ENCODE measurements around the gene SLC37A1. TPM values are rescaled to one million over a fixed set of nuclear protein-coding genes. Genes with fewer than 3 reads are reported as not detected.

The SLC37A1 gene
- total RNA-seq (21.8 TPM), polyA plus RNA-seq (ENCODE audit: insufficient read depth, low read depth, low replicate concordance) (3.4 TPM)
- long read RNA-seq, donor 1 = 0 reads
- long read RNA-seq, donor 2, partial matches to known transcripts = 0 of 1 reads
- long read RNA-seq, donor 2, other reads (novel, unspliced or antisense) = 0 of 1 reads
- long read RNA-seq, donor 3, partial matches to known transcripts = 0 of 1 reads
- long read RNA-seq, donor 3, other reads (novel, unspliced or antisense) = 0 of 1 reads
- long read RNA-seq, donor 4 = 0 reads
- long read RNA-seq, donor 5 = 0 reads
- long read RNA-seq, donor 6 = 0 reads
- long read RNA-seq, donor 7, partial matches to known transcripts = 2 of 36 reads
- long read RNA-seq, donor 7, other reads (novel, unspliced or antisense) = 31 of 36 reads
- long read RNA-seq, donor 8 = 0 reads
- long read RNA-seq, donor 9 = 0 reads
- long read RNA-seq, donor 10, partial matches to known transcripts = 0 of 1 reads
- long read RNA-seq, donor 10, other reads (novel, unspliced or antisense) = 0 of 1 reads

DNA sequence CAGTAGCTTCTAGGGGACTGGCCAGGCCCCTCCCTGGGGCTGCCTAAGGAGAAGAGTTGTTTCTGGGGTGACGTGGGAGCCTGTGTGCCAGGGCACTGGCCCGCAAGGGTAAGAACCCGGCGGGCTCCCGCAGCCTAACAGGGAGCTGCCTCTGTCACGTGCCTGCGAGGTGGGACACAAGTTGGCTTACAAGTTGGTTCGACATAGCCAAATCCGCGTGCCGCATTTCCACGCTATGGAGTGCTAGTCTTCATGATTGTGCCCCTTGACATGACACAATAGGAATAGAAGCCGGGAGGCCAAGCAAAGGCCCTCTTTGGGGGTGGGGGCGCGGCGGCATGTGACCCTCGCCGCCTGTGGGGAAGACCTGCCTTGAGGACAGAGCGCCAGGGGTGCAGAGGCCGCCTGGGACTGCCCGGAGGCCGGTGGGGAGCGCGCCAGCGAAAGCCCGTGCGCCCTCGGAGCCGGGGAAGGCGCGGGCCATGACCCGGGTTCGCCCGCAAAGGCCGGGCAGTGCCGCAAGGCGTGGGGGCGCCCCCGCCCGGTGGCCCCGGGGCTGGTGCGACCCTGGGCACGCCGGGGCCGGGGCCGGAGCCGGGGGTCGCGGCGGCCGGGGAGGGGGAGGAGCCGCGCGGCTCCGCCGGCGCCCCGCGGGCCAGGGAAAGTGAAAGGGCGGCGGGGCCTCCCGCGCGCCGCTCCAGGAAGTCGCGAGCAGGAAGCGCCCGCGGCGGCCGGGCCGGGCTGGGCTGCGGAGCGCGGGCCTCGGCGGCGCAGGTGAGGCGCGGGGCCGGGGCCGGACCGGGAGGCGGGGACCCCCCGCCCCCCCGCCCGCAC is at the start of gene SLC37A1:
SLC37A1 (plus strand) TSS at position 702 of the 834 bp plus-strand sequence. CDS start 4,603 bp downstream, outside the sequence.
- no peak for FAIRE-seq
- Histone ChIP-seq H3K36me3 (ENCODE audit: control insufficient read depth in 2 of 3, insufficient read depth in 3 of 3, low read length in 3 of 3) (no peaks in the 10 kb centered on the region), H3K4me3 (ENCODE audit: low read length in 3 of 3) (peak within 1 kb of the TSS; percentile 42 to 66 (median 54)), H3K27me3 (ENCODE audit: control insufficient read depth, insufficient read depth, low read length) (no peaks in the 10 kb centered on the region), H3K4me1 (ENCODE audit: control insufficient read depth in 2 of 3, insufficient read depth in 2 of 3, low read depth in 1 of 3, low read length in 3 of 3) (peaks cover 0 to 6% (median 4%) of the 10 kb centered on the region in 3 donors), H3K9ac (ENCODE audit: low read length in 3 of 3) (peak within 1 kb of the TSS in 2 of 3 donors; percentile 72 to 87), H3K27ac (ENCODE audit: low read depth in 2 of 2, low read length in 2 of 2) (peak within 1 kb of the TSS in 1 of 2 donors; percentile 63), H3K9me3 (ENCODE audit: control insufficient read depth in 2 of 3, insufficient read depth in 1 of 3, low read length in 3 of 3) (no peaks in the 10 kb centered on the region)
- intact Hi-C loops (cut with DNase I) = no loop called here
- TF ChIP-seq, protein P1, sequence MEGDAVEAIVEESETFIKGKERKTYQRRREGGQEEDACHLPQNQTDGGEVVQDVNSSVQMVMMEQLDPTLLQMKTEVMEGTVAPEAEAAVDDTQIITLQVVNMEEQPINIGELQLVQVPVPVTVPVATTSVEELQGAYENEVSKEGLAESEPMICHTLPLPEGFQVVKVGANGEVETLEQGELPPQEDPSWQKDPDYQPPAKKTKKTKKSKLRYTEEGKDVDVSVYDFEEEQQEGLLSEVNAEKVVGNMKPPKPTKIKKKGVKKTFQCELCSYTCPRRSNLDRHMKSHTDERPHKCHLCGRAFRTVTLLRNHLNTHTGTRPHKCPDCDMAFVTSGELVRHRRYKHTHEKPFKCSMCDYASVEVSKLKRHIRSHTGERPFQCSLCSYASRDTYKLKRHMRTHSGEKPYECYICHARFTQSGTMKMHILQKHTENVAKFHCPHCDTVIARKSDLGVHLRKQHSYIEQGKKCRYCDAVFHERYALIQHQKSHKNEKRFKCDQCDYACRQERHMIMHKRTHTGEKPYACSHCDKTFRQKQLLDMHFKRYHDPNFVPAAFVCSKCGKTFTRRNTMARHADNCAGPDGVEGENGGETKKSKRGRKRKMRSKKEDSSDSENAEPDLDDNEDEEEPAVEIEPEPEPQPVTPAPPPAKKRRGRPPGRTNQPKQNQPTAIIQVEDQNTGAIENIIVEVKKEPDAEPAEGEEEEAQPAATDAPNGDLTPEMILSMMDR (IDR thresholded peaks at IDR 0.05; ENCODE audit: borderline replicate concordance, extremely low read depth, insufficient read depth) = no peak
- DNase-seq = peak in 2 of 5 donors; percentile 57 to 77

DNA sequence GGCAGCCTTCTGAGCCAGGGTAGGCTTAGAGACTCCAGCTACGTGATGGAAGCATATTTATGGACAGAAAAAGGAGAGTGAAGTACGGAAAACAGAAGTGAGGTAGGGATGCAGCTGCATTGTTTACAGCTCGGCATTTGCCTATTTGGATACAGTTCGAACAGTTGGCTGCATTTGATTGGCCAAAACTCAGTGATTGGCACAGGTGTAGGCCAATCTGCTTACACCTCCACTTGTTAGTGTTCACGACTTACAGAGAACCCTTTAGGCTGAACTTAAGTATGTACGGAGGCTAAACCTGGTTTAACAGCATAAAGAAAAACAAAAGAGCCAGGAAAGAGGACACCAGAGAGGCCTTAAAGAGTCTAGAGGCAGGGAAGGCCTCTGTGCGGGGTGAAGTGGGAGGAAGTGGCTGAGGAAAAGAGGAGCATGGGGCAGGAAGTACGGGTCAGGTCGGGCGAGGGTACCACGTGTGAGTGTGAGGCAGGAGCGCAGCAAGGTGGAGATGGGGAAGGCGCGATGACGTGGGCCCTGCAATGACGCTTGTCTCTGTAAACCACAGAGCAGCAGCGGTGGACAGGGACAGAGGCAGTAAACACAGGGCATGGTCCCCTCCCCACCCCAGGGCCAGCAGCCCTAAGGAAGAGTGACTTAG is 49.7 kb upstream of the SLC37A1 start:
- Histone ChIP-seq H3K9ac (ENCODE audit: low read length in 3 of 3) (no peak overlapping the region), H3K9me3 (ENCODE audit: control insufficient read depth in 2 of 3, insufficient read depth in 1 of 3, low read length in 3 of 3) (no peaks in the 10 kb centered on the region), H3K27me3 (ENCODE audit: control insufficient read depth, insufficient read depth, low read length) (no peaks in the 10 kb centered on the region), H3K36me3 (ENCODE audit: control insufficient read depth in 2 of 3, insufficient read depth in 3 of 3, low read length in 3 of 3) (no peaks in the 10 kb centered on the region), H3K27ac (ENCODE audit: low read depth in 2 of 2, low read length in 2 of 2) (no peak overlapping the region), H3K4me1 (ENCODE audit: control insufficient read depth in 2 of 3, insufficient read depth in 2 of 3, low read depth in 1 of 3, low read length in 3 of 3) (peaks cover 5 to 27% (median 24%) of the 10 kb centered on the region in 3 donors), H3K4me3 (ENCODE audit: low read length in 3 of 3) (no peak overlapping the region)
- FAIRE-seq = no peak
- peak in 4 of 5 donors; percentile 66 to 80 (median 68) for DNase-seq
- intact Hi-C loops (cut with DNase I) = no loop called here
- TF ChIP-seq, protein P1 (IDR thresholded peaks at IDR 0.05; ENCODE audit: borderline replicate concordance, extremely low read depth, insufficient read depth) = no peak

DNA sequence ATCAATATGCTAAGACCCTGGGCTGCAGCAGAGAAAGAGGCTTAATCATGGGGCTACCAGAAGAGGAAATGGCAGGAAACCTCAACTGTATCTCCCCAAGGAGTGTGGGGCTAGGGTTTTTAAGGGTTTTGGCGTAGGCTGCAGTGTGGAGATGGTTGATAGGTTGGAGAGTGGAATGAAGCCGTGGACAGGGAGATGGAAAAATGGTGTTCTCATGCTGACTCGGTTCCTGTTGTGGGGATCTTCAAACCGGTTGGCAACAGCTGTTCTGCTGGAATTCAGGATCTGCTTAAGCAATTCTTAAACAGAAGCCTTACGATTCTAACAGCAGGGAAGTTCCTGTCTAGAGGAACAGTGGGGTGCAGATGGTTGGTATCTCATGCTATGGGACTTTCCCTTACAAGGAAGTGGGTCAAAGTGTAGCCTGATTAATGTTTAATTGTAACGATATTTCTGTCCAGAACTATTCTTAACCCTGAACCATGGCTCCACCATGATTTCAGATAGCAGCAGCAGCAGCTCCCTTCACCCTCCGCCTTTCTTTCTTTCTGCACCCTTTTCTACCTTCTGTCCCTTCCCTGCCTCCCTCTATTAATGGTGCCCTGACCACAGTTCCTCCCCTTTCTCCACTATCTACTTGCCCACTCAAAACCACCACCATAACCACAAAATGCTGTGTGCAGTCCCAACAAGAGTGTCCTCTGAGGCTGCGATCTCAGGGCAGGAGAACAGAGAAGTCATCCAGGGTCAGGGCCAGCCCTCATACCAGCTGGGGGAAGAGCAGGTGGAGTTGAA is 48.4 kb upstream of the SLC37A1 start:
- Histone ChIP-seq H3K4me1 (ENCODE audit: control insufficient read depth in 2 of 3, insufficient read depth in 2 of 3, low read depth in 1 of 3, low read length in 3 of 3) (peaks cover 0 to 21% (median 21%) of the 10 kb centered on the region in 3 donors), H3K27ac (ENCODE audit: low read depth in 2 of 2, low read length in 2 of 2) (no peak overlapping the region), H3K27me3 (ENCODE audit: control insufficient read depth, insufficient read depth, low read length) (no peaks in the 10 kb centered on the region), H3K9ac (ENCODE audit: low read length in 3 of 3) (no peak overlapping the region), H3K36me3 (ENCODE audit: control insufficient read depth in 2 of 3, insufficient read depth in 3 of 3, low read length in 3 of 3) (no peaks in the 10 kb centered on the region), H3K4me3 (ENCODE audit: low read length in 3 of 3) (no peak overlapping the region), H3K9me3 (ENCODE audit: control insufficient read depth in 2 of 3, insufficient read depth in 1 of 3, low read length in 3 of 3) (no peaks in the 10 kb centered on the region)
- intact Hi-C loops (cut with DNase I) = no loop called here
- TF ChIP-seq, protein P1 (IDR thresholded peaks at IDR 0.05; ENCODE audit: borderline replicate concordance, extremely low read depth, insufficient read depth) = no peak
- FAIRE-seq (no peak), DNase-seq (peak in 2 of 5 donors; percentile 11 to 41)

Data from kidney (tissue), 22 donors.